GM12891 (cell line): ENCODE results near the gene DEPDC4.

Source experiments
- PAX5 ChIP-seq: IDR thresholded peaks from 2 replicates; pipeline ENCODE4 v1.6.1; 2011; ENCODE audit warnings: low read length, moderate library complexity, mild to moderate bottlenecking; ENCODE audit not compliant: insufficient read depth, severe bottlenecking
- POLR2A ChIP-seq: IDR thresholded peaks from 2 replicates; pipeline ENCODE4 v1.6.1; 2011; ENCODE audit warnings: low read depth, low read length, control low read depth
- POLR2AphosphoS5 ChIP-seq: IDR thresholded peaks from 2 replicates; pipeline ENCODE4 v1.6.1; 2011; ENCODE audit warnings: low read depth, low read length, control low read depth
- SPI1 ChIP-seq: IDR thresholded peaks from 2 replicates; pipeline ENCODE4 v1.6.1; 2011; ENCODE audit warnings: low read depth, low read length, control low read depth
- TAF1 ChIP-seq: IDR thresholded peaks from 2 replicates; pipeline ENCODE4 v1.6.1; 2011; ENCODE audit warnings: low read depth, low read length, control low read depth

DNA sequence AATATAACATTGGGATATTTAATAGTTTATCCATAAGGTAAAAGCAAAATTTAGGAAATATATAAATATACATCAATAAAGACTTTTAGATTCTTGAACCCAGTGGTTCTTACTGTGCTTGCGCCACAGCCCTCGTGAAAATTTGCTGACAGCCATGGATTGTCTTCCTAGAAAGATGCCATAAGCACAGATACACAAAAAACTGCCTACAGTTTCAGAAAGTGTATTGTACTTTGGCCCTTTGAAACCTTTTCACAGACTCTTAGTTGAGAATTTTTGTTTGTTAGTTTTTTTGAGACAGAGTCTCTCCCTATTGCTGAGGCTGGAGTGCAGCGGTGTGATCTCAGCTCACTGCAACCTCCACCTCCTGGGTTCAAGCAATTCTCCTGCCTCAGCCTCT, 28.1 kb downstream of the DEPDC4 start:
- TF ChIP-seq TAF1 (no peak), POLR2A (no peak), POLR2AphosphoS5 (no peak), PAX5 (no peak), SPI1 (no peak)
